Thyroid gland (tissue), 4 donors: ENCODE measurements around the gene DST.

Experiments used
- CTCF ChIP-seq, 6 experiments: fragments of 200-600 bp in 3 of 6; fragments of 450-650 bp in 3 of 6; sonication (generic) in 3 of 6; IDR thresholded peaks; one replicate each; pipeline ENCODE4 v1.5.1; 2016 to 2019; ENCODE audit warnings: antibody characterized with exemption in 6 of 6, mild to moderate bottlenecking in 2 of 6, inconsistent platforms in 1 of 6, moderate library complexity in 1 of 6
- POLR2A ChIP-seq, 2 donors: fragments of 450-650 bp; IDR thresholded peaks; one replicate each; pipeline ENCODE4 v1.6.1; 2017; ENCODE audit warnings: antibody characterized with exemption in 2 of 2, mild to moderate bottlenecking in 2 of 2, moderate library complexity in 1 of 2

GRCh38 chr6:56445818-56446217, 196.9 kb downstream of the DST start:
- TF ChIP-seq CTCF (IDR thresholded peaks at IDR 0.05): no peak
- TF ChIP-seq POLR2A (IDR thresholded peaks at IDR 0.05): no peak
